GM12801 (cell line): ENCODE measurements around the gene NELFB.

Experiments
- TF ChIP-seq, protein P1 (sequence below): IDR thresholded peaks from one replicate; pipeline ENCODE4 v1.5.1; 2011; ENCODE audit warnings: control low read depth; ENCODE audit not compliant: insufficient read length; ENCODE audit errors: extremely low read depth

Gene NELFB

GRCh38 chr9:137245450-137246421 is 9.4 kb upstream of the NELFB start:
- TF ChIP-seq, protein P1, sequence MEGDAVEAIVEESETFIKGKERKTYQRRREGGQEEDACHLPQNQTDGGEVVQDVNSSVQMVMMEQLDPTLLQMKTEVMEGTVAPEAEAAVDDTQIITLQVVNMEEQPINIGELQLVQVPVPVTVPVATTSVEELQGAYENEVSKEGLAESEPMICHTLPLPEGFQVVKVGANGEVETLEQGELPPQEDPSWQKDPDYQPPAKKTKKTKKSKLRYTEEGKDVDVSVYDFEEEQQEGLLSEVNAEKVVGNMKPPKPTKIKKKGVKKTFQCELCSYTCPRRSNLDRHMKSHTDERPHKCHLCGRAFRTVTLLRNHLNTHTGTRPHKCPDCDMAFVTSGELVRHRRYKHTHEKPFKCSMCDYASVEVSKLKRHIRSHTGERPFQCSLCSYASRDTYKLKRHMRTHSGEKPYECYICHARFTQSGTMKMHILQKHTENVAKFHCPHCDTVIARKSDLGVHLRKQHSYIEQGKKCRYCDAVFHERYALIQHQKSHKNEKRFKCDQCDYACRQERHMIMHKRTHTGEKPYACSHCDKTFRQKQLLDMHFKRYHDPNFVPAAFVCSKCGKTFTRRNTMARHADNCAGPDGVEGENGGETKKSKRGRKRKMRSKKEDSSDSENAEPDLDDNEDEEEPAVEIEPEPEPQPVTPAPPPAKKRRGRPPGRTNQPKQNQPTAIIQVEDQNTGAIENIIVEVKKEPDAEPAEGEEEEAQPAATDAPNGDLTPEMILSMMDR: no peak

DNA sequence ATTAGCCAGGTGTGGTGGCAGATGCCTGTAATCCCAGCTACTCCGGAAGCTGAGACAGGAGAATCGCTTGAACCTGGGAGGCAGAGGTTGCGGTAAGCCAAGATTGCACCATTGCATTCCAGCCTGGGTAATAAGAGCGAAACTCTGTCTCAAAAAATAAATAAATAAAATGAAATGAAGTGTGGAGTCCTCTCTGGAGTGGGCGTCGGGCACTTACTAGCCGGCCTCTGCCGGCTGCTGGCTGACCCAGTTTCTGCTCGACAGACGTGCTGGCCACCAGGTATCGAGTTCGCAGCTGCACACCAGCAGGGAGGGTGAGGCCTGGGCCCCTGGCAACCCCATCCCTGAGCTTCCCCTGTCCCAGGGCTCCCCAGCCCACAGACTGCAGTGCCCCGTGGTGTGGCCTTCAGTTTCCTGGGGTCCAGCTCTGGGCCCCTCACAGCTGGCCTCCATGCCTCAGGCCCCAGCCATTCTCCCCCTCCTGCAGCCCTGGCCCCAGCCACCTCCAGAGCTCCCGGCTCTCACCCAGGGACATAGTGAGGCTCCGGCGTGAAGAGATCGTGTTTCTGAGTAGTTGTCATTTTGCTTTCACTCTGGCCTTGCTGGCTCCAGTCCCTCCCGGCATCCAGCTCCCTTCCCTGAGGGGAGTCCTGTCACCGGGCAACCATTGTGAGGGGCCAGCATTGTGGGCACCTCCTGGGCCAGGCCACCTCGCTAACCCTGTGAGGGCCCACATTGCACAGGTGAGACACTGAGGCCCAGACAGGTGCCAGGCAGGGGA is 7.8 kb upstream of the NELFB start:
- TF ChIP-seq, protein P1: no peak

- TF ChIP-seq, protein P1: no peak
These were observed 7.3 kb upstream of the NELFB start for GRCh38 chr9:137247916-137248175.

DNA sequence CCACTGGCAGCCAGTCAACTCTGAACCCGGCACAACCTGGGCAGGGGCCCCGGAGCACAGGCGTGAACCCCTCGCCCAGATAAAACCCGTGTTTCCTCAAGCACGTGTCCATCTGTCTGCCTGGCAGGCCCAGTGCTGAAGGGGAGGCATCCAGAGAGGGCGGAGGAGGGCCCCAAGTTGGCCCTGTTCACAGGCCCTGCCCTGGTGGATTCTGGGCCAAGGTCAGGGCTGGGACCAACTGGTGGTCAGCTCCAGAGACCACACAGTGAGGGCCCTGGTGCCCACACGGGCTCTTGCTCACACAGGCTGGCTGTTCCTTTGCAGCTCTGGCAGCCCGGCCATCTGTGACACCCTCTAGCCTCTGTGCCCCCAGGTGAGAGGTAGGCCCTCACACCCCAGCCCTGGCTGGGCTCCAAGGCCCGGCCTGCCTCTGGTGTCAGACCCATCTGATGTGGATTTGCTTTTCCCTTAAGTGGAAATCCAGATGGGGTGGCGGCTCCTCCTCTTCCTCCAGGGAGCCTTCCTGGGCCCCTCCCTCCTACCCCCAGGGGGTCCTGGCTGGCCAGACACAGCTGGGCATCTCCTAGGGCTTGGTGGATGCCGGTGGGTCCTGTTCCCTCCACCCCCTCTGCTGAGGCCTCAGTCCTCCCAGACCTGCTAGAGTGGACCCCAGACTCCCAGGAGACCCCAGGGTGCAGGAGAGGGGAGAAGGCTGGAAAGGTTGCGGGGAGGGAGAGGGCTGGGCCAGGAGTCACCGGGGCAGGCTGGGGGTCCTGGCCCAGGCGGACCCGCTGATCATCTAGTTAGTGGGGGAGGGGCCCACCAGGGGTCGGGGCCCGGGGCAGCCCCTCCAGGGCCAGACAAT is 4.6 kb upstream of the NELFB start:
- TF ChIP-seq, protein P1: no peak

GRCh38 chr9:137251194-137251461 is 4.0 kb upstream of the NELFB start, which contains the start of gene STPG3:
Gene STPG3 (plus strand): TSS chr9:137251286. CDS start chr9:137251287, 1 bp downstream.
- TF ChIP-seq, protein P1: no peak

DNA sequence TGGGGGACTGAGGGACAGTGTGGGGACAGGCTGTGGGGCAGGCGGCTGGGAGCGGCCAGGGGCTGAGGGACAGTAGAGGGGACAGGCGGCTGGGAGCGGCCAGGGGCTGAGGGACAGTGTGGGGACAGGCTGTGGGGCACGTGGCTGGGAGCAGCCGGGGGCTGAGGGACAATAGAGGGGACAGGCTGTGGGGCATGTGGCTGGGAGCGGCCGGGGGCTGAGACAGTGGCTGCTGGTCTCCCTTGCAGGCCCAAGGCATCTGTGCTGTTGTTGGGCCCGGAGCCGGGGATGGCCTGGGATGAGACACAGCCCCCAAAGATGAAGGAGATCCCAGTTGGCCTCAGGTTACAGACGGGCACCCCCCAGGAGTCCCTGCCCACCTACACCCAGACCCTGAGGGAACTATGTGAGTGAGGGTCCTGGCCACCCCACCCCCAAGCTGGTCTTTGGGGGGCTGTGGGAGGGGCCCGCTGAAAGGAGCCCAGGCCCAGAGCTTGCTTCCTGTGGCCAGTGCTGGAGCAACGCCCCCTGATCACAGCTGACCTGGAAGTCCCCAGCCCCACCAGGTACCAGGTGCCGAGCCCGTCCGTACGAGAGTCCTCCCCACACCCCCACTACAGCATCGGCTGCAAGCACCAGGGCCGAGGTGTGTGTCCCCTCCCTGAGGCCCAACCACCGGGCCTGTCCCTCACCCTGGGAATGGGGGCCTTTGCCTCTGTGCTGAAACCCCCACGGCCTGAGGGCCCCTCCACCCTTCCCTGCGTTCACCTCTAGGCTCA is 3.4 kb upstream of the NELFB start:
- TF ChIP-seq, protein P1: no peak
